ENCODE results near the gene C11orf71.

DNA sequence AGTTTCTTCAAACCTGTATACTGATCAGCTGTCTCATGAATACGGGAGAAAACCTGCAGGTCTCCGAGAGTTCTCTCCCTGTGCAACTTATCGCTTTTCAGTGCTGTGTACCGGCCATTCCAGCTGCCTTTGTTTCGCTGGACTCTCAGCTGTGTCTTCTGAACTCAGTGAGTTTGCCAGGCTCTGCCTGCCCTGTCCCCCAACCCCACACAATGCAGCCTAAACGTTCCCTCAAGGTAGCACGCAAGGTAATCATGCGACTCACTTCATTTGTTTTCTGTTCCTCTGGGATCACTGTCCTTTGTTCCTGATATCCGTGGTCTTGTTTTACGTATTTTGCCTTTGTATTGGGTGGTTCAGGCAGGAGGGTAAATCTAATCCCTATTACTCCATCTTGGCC, 13.6 kb upstream of the C11orf71 start:
- TF ChIP-seq, protein P1, sequence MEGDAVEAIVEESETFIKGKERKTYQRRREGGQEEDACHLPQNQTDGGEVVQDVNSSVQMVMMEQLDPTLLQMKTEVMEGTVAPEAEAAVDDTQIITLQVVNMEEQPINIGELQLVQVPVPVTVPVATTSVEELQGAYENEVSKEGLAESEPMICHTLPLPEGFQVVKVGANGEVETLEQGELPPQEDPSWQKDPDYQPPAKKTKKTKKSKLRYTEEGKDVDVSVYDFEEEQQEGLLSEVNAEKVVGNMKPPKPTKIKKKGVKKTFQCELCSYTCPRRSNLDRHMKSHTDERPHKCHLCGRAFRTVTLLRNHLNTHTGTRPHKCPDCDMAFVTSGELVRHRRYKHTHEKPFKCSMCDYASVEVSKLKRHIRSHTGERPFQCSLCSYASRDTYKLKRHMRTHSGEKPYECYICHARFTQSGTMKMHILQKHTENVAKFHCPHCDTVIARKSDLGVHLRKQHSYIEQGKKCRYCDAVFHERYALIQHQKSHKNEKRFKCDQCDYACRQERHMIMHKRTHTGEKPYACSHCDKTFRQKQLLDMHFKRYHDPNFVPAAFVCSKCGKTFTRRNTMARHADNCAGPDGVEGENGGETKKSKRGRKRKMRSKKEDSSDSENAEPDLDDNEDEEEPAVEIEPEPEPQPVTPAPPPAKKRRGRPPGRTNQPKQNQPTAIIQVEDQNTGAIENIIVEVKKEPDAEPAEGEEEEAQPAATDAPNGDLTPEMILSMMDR (IDR thresholded peaks at IDR 0.05) = no peak
- TF ChIP-seq POLR2AphosphoS5 (IDR thresholded peaks at IDR 0.05) (no peak), POLR2A (IDR thresholded peaks at IDR 0.05) (no peak)
